GM12865 (cell line): ENCODE measurements around the gene RPL32.
A peak's percentile ranks its signal among the peaks of the same experiment; 100 is the strongest.

Source experiments
- DNase-seq: peaks from one replicate; pipeline ENCODE4 v3.0.0; 2010; ENCODE audit warnings: low read depth
- H3K4me3 ChIP-seq: 2 replicates; pipeline ENCODE4 v1.5.1; 2011; ENCODE audit warnings: mild to moderate bottlenecking, low read depth, low read length, control low read depth
- CTCF ChIP-seq: IDR thresholded peaks from 2 replicates; pipeline ENCODE4 v1.5.1; 2011; ENCODE audit warnings: low read length, control low read depth, low read depth, inconsistent platforms; ENCODE audit not compliant: insufficient read depth; ENCODE audit errors: missing control alignments

RPL32 gene

GRCh38 chr3:12810961-12811360, 30.4 kb downstream of the RPL32 start:
- TF ChIP-seq CTCF = no peak
- no peak overlapping the region for H3K4me3 ChIP-seq
- DNase-seq = no peak

- peak overlapping the region; percentile 63 for H3K4me3 ChIP-seq
- TF ChIP-seq CTCF = peak; percentile 86
- peak; percentile 92 for DNase-seq
These were observed 31.2 kb downstream of the RPL32 start for GRCh38 chr3:12810013-12810780.

GRCh38 chr3:12809435-12809834, 31.9 kb downstream of the RPL32 start:
- H3K4me3 ChIP-seq = no peak overlapping the region
- DNase-seq = no peak
- no peak for TF ChIP-seq CTCF

- H3K4me3 ChIP-seq = no peak overlapping the region
- no peak for DNase-seq
- no peak for TF ChIP-seq CTCF
These were observed 32.4 kb downstream of the RPL32 start for GRCh38 chr3:12809001-12809400.

- no peak overlapping the region for H3K4me3 ChIP-seq
- DNase-seq = no peak
- no peak for TF ChIP-seq CTCF
These were observed 32.8 kb downstream of the RPL32 start for GRCh38 chr3:12808587-12808986.

GRCh38 chr3:12807601-12808359, 33.6 kb downstream of the RPL32 start:
- DNase-seq = no peak
- TF ChIP-seq CTCF = no peak
- H3K4me3 ChIP-seq = no peak overlapping the region

- no peak for TF ChIP-seq CTCF
- no peak for DNase-seq
These were observed 34.3 kb downstream of the RPL32 start for GRCh38 chr3:12807066-12807465.

More at GRCh38 chr3:12807066-12807465, 34.3 kb downstream of the RPL32 start:
- H3K4me3 ChIP-seq = no peak overlapping the region
